ENCODE data around the gene H3-3A.

The H3-3A gene

DNA sequence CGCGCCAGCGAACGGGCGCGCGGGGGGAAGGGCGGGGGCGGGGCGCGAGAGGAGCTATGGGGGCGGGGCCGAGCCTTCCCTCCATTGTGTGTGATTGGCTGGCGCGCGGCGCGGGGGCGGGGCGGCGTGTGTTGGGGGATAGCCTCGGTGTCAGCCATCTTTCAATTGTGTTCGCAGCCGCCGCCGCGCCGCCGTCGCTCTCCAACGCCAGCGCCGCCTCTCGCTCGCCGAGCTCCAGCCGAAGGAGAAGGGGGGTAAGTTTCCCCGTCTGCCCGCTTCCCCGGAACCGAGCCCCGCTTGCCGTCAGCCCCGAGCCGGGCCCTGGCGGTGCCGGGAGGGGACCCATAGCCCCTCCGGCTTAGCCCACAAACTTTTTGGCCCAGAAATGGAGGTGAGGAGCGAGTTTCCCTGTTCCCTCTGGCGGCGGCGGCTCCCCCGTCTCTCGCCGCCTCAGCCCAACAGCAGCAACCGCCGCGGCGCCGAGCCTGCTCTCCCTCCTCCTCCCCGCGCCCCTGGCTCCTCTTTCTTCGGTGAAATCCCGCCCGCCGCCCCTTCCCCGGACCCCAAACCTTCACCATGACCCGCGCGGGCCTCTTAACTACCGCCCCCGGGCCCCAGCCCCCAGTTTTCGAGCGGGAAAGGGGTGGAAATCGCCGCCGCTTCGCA, at the start of gene H3-3A:
Gene H3-3A, plus strand, starts transcription at position 159 of the 666 bp plus-strand sequence. CDS start 1,636 bp downstream, outside the sequence.
- peak; percentile 59 for DNase-seq (ENCODE audit: low read depth, low spot score)
- H3K27ac ChIP-seq = peak within 1 kb of the TSS; percentile 96

DNA sequence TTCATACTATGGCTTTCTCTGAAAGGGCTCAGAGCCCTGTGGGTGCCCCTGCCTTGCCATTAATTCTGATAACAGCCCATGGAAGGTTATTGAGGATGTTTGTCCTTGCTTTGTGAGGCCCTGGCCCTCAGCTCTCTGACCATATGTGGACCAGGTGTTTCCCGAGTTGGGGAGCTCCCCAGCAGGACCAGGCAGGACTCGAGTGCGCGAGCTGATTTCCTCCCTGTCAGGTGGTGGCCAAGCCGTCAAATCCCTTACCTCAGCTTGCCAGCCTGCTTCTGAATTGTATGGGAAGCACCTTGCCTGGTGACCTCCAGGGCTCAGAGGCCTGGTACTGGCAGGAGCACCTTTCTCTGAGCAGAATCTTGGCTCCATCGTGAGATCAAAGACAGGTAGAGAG, 45.4 kb upstream of the H3-3A start:
- no peak overlapping the region for H3K27ac ChIP-seq
- DNase-seq (ENCODE audit: low read depth, low spot score) = no peak

DNA sequence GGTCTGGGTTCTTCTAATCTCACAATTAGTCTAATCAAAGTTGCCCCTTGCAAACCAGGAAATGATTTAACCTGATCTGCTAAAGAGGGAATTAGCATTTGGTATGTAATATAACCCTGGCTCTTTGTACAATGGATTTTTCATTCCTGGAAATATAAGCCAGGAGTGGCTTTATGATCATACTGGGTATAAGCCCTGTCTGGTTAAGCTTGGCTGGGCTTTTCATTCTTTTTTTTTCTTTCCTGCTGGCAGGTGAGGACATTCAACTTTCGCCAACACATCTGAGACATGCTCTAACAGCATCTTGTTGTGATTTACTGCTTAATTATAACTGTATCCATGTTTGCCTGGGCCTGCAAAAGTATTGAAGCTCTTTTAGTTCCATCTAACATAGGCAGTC, 42.9 kb upstream of the H3-3A start:
- no peak for DNase-seq (ENCODE audit: low read depth, low spot score)
- H3K27ac ChIP-seq = no peak overlapping the region

DNA sequence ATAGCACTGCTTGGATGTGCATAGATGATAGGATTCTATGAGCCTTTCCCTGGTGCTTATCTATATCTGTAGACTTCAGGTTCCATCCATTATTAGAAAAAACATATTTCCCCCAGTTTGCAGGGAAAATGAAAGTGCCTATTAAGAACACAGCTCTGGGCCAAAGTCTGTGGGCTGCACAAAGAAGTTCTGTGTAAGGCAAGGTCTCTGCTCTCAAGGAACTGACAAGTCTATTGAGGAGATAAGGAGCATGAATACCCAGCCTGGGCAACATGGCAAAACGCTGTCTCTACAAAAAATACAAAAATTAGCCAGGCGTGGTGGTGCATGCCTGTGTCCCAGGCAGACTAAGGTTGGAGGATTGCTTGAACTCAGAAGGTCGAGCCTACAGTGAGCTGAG, 41.1 kb upstream of the H3-3A start:
- H3K27ac ChIP-seq = no peak overlapping the region
- no peak for DNase-seq (ENCODE audit: low read depth, low spot score)

DNA sequence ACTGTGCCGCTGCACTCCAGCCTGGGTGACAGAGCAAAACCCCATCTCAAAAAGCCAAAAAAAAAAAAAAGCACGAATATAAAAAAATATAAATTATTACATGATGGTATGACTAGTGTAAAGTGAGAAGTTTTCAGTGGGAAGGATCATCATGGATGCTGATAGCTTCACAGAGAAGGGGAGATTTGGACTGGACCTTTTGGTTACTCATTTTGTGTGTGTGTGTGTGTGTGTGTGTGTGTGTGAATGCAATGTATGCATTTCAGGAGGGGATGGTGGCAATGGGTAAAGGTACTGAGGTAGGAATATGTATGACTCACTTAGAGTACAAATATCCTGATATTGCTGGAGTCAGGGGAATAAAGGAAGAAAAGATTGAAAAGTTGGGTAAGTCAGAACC, 40.7 kb upstream of the H3-3A start:
- no peak overlapping the region for H3K27ac ChIP-seq
- no peak for DNase-seq (ENCODE audit: low read depth, low spot score)

DNA sequence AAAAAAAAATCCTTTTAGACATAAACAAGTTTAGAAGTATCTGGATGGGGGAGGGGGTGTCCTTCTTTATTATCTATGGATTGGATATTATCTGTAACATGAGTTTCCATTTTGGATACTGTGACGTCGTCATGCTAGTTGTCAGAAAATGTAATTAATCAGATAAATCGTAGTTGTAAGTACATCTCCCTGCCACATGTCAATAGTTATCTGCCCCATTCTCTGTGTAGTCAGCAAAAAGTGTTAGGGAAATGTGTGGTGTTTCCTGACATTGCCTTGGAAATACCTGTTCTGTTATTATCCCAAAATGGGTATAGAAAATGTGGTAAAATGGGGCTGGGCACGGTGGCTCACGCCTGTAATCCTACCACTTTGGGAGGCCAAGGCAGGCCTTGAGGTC, 38.8 kb upstream of the H3-3A start:
- no peak overlapping the region for H3K27ac ChIP-seq
- DNase-seq (ENCODE audit: low read depth, low spot score) = no peak

DNA sequence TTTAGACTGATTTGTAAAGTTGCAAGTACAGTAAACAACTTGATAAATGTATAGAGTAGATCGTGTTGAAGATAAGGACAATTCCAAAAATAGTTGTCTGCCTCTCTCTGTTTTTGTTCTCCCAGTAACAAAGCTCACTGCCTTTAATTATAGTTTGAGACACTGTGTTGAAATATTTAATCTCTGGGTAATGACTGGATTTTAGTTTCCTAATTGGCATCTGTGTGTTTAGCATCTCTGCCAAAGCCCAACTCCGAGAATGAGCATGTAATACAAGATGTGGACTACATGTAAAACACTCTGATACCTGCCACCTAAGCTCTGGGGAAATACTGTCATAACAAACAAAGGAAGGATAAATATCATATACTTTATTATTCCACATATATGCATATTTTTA, 35.7 kb upstream of the H3-3A start:
- H3K27ac ChIP-seq = peak overlapping the region; percentile 45
- no peak for DNase-seq (ENCODE audit: low read depth, low spot score)

DNA sequence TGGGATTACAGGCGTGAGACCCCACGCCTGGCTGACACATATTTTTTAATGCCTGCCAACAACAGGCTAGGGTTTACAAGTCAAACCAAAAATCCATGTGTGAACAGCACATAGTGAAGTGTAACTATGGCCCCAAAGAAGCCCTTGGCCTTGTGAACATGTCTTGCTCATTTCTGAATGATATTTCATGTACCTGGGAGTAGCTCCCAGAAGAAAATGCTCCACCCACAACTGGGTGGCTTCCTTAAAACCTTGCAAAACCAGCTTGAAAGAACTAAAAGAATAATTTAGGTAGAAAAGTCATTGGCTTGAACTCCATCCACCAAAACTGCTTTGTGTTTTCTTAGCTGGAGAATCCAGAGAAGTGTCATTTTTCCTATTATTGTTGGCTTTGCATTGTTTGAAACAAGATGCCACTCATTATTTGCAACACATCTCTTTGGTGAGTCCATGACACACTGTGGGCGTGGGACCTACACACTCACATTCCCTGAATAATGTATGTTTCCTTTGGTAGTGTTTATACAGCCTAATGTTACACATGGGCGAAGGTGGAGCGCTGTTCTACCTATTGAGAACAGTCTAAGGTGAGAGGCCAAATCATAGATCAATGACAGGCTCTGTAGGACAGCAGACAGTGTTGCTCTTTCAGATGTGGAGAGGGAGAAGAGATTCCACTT, 34.8 kb upstream of the H3-3A start:
- DNase-seq (ENCODE audit: low read depth, low spot score) = peak; percentile 12
- H3K27ac ChIP-seq = peak overlapping the region; percentile 45

DNA sequence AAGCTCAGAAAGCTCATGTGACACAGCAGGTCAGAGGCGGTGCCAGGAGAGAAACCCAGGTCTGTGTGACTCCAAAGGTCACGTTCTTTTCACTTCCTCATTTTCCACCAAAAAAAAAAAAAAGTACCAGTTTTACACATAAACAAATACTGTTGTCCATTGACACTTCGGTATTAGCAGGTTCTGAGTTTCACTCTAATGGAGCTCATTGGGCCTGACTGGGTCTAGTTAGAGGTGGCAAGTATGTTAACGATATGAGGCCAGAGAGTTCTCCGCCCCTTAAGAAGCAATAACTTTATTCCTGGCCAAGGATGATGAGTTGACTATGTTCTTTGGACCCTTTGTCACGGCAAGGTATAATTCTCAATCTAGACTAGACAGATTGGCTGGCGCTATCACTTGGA, 33.4 kb upstream of the H3-3A start:
- H3K27ac ChIP-seq = no peak overlapping the region
- DNase-seq (ENCODE audit: low read depth, low spot score) = no peak

DNA sequence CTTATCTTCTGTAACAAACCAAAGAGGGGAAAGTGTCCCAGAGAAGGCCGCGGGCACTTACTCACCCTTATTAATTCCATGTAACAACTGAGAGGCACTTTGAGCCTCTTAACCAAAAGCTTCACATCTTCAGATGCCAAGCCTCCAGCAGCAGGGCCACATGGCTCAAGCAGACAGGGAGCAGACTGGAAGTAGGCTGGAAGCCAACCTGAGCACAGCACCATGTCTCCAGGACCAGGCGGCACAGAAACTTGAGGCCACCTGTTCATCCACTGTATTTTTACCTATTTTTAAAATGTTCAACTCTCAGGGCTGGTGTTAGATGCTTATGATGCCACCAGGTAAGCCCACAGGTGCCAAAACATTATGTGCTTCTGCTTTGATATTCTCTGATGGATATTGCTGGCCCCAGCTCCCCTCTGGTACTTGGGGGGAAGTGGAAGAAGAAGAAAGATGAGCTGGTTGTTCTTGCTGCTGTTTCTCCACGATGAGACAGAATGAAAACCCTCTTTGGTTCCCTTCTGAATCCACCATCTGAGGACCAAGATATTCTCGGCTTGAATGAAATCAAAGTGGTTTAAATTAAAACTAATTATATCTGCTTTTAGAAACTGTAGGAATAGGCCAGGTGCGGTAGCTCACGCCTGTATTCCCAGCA, 32.8 kb upstream of the H3-3A start:
- no peak overlapping the region for H3K27ac ChIP-seq
- no peak for DNase-seq (ENCODE audit: low read depth, low spot score)

DNA sequence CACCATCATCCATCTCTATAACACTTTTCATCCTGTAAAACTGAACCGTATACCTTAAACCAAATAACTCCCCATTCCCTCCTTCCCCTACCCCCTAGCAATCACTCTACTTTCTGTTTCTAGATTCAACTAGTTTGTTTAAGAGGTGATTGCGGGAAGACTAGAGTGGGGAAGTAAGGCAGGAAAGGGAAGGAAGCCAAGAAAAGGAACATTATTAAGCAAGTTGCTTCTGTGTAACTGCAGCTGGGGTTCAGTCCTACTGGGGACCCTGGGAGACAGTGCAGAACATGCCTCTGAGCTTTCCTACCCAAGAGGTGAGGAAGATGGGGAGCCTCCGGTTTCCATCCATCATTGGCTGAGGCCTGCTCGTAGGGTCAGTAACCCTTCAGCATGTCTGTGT, 28.9 kb upstream of the H3-3A start:
- DNase-seq (ENCODE audit: low read depth, low spot score) = no peak
- H3K27ac ChIP-seq = no peak overlapping the region

DNA sequence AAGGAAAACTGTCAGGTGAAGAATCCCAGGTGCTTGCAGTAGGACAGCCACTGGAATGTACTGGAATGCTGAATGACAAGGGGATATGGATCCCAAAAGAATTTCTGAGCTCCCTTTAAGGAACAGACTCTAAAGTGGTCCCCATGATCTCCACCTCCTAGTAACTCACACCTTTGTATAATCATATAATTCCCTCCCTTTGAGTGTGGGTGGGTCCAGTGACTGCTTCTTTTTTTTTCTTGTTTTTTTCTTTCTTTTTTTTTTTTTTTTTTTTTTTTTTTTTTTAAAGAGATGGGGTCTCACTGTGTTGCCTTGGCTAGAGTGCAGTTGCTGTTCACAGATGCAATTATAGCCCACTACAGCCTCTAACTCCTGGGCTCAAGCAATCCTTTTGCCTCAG, 28.5 kb upstream of the H3-3A start:
- DNase-seq (ENCODE audit: low read depth, low spot score) = no peak

DNA sequence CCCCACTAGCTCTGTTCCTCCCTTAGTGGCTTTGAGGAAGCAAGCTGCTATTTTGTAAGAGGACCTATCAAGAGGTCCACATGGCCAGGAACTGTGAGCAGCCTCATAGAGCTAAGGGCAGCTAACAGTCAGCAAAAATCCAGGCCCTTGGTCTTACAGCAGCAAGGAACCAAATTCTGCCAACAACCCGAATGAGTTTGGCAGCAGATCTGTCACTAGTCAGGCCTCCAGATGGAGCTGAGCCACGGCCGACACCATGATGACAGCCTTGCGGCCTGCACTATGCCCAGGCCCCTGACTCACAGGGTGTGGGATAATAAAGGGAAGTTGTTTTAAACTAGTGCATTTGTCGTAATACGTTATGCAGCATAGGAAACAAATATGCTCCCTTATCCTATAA, 28.0 kb upstream of the H3-3A start:
- DNase-seq (ENCODE audit: low read depth, low spot score) = peak; percentile 74

More for the DNA sequence above, 28.5 kb upstream of the H3-3A start:
- H3K27ac ChIP-seq = peak overlapping the region; percentile 27

DNA sequence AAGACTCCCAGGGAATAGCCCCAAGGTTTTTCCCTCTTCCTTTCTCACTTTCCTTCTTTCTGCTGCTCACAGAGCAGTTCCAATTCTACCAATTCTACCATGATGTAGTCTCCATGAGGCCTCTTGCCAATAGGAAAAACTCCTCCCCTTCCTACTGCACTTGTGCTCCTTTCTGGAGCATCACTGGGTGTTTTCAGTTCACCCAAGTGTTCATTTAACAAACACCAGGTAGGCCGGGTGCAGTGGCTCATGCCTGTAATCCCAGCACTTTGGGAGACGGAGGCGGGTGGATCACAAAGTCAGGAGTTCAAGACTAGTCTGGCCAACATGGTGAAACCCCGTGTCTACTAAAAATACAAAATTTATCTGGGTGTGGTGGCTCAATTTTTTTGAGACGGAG, 26.6 kb upstream of the H3-3A start:
- no peak for DNase-seq (ENCODE audit: low read depth, low spot score)
- no peak overlapping the region for H3K27ac ChIP-seq

More for the DNA sequence above, 28.0 kb upstream of the H3-3A start:
- peak overlapping the region; percentile 27 for H3K27ac ChIP-seq

DNA sequence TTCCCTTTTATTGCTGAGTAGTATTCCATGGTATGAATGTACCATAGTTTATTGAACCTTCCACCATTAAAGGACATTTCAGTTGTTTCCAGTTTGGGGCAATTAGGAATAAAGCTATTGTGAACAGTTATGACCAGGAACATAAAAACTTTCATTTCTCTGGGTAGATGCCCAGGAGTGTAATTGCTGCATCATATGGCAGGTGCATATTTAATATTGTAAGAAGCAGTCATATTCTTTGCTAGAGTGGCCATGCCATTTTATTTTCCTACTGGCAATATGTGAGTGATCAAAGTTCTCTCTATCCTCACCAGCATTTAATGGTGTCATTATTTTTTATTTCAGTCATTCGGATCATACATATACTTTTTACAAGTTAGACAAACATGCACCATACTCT, 23.9 kb upstream of the H3-3A start:
- no peak overlapping the region for H3K27ac ChIP-seq
- no peak for DNase-seq (ENCODE audit: low read depth, low spot score)

DNA sequence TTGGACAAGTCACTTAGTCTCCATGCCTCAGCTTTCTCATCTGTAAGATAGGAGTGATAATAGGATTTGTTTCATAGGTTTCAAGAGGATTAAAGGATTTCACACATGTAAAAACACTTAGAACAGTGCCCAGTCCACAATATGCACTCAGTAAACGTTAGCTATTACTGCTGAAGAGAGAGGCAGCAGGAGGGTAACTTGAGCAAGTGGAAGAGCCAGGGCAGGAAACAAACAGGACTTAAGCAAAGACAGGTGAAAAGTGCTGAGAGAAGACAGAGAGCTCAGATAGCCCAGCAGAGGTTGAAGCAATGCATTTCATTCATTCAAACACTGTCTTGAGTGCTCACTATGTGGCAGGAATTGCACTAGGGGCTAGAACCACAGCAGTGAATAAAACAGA, 21.1 kb upstream of the H3-3A start:
- DNase-seq (ENCODE audit: low read depth, low spot score) = no peak
- no peak overlapping the region for H3K27ac ChIP-seq

DNA sequence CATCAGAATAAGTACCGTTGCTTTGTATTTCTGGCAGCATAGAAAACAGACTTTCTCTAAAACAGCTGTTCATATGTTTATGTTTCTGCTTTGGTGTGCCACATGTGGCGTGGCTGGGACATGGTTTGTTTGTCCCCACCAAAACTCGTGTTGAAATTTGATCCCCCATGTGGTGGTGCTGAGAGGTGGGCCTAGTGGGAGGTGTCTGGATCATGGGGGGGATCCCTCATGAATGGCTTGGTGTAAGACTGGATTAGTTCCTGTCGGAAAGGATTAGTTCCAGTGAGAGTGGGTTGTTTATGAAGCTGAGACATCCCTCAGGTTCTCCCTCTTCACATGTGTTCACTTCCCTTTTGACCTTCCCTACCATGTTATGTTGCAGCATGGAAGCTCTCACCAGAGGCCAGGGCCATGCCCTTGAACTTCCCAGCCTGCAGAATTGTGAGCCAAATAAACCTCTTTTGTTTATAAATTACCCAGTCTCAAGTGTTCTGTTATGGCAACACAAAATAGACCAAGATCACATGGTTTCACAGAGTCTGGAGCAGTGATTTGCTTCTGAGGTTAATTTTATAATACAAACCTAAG, 17.9 kb upstream of the H3-3A start:
- H3K27ac ChIP-seq = no peak overlapping the region
- DNase-seq (ENCODE audit: low read depth, low spot score) = no peak

DNA sequence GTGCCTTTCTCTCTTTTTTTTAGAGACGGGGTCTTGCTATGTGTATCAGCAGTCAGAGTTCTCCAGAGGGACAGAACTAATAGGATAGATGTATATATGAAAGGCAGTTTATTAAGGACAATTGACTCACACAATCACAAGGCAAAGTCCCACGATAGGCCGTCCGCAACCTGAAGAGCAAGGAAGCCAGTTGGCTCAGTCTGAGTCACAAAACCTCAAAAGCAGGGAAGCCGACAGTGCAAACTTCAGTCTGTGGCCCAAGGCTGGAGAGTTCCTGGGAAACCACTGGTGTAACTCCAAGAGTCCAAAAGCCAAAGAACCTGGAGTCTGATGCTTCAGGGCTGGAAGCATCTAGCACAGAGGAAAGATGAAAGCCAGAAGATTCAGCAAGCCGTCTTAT, 16.3 kb upstream of the H3-3A start:
- peak; percentile 68 for DNase-seq (ENCODE audit: low read depth, low spot score)
- H3K27ac ChIP-seq = no peak overlapping the region

DNA sequence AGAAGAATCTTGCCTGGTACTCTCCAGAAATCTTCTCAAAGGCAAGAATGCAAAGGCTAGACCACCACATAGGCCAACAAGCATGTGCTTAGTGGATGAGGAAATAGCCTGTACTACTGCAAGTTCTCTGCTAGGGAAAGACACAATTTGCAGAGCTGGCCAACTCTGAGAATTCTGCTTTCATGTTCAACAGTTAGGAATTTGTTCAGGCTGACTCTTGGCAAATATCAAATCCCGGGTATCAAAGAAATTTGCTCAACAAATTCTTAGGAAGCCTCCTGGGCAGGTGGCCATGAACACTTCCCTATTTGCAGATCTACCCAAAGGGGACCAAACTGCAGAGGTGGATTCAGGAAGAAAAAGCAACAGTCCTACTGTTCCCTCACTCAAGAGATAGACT, 15.0 kb upstream of the H3-3A start:
- DNase-seq (ENCODE audit: low read depth, low spot score) = no peak
- no peak overlapping the region for H3K27ac ChIP-seq

DNA sequence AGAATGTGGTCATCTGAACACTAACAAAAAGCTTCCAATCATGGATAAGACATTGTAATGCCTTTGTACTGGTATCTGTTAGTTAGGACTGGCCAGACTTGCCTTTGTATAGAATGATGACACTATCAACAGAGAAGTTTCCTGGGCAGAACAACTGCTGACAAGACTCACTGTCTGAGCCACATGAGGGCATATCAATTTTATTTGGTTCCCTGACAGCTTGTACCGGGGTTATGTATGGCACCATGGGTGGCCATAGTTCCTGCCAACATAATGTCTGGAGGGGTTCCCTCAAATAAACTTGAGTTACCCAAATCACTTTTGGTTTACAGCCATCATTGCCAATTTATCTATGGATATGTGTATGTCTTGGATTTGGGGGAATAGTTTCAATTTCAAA, 13.6 kb upstream of the H3-3A start:
- DNase-seq (ENCODE audit: low read depth, low spot score) = no peak
- no peak overlapping the region for H3K27ac ChIP-seq

DNA sequence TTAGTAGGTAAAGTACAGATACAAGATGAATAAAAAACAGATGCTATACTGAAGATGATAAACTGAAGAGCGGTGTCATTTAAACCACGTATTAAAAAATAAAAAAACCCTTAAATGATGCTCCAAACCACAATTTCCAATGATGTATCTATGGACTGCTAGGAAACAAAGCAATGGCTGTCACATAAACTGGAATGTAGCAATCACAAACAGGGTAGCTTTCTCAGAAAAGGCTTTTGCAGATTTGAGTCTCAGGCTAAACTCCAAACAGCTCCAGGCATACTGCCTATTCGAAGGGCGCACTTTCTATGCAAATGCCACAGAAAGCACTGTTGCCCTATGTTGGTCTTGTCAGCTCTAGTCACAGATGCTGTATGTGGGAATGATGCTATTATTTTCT, 12.4 kb upstream of the H3-3A start:
- DNase-seq (ENCODE audit: low read depth, low spot score) = no peak
- no peak overlapping the region for H3K27ac ChIP-seq

Measured in epithelial cell of prostate (primary cell).